IMR-90 (cell line): ENCODE measurements around the gene WNT7A. TPM values are rescaled to one million over a fixed set of nuclear protein-coding genes. Genes with fewer than 3 reads are reported as not detected.

Experiments used
- ATAC-seq: fragments of 200-7000 bp; cut with Tn5 transposase; 2 replicates; pipeline ENCODE4 v1.9.1; 2020; ENCODE audit warnings: low read depth, mild to moderate bottlenecking, moderate library complexity
- BruUV-seq: library from RNA; stranded (reverse); fragments of 400-500 nt; replicated peaks from 2 replicates; lab custom pipeline; 2021; lab: Mats Ljungman, UMichigan
- CTCF ChIA-PET: fragments of 300-600 bp; formaldehyde crosslinking; extraction: SDS; loops from one replicate; lab custom pipeline; 2021; ENCODE audit warnings: antibody characterized with exemption; lab: Yijun Ruan, JAX
- POLR2A ChIA-PET: fragments of 300-600 bp; sonication (Branson Sonifier 250); formaldehyde crosslinking; loops from one replicate; lab custom pipeline; 2022; ENCODE audit warnings: antibody characterized with exemption; ENCODE audit not compliant: unreplicated experiment; lab: Charles Lee
- DNase-seq: peaks from one replicate; pipeline ENCODE4 v3.0.0; 2013
- H2AFZ ChIP-seq: replicated peaks from 2 replicates; pipeline ENCODE3; 2013; ENCODE audit warnings: low read length, mild to moderate bottlenecking; ENCODE audit not compliant: poor library complexity
- H2AK5ac ChIP-seq: 2 replicates; pipeline ENCODE4 v1.6.1; 2013; ENCODE audit warnings: low read depth, low read length, inconsistent platforms
- H2AK9ac ChIP-seq: replicated peaks from 2 replicates; pipeline ENCODE3; 2013; ENCODE audit warnings: mild to moderate bottlenecking, low read depth, low read length, moderate library complexity; ENCODE audit not compliant: poor library complexity
- H2BK120ac ChIP-seq: 2 replicates; pipeline ENCODE4 v1.6.1; 2013; ENCODE audit warnings: low read depth, low read length, inconsistent platforms
- H2BK15ac ChIP-seq: 3 replicates; pipeline ENCODE4 v1.6.1; 2013; ENCODE audit warnings: low read depth, low read length, inconsistent platforms
- H2BK20ac ChIP-seq: 2 replicates; pipeline ENCODE4 v1.6.1; 2013; ENCODE audit warnings: low read depth, mild to moderate bottlenecking, inconsistent platforms, low read length, moderate library complexity
- H2BK5ac ChIP-seq: 2 replicates; pipeline ENCODE4 v1.6.1; 2013; ENCODE audit warnings: mild to moderate bottlenecking, low read depth, low read length, inconsistent platforms; ENCODE audit not compliant: poor library complexity, severe bottlenecking
- H3K14ac ChIP-seq: replicated peaks from 2 replicates; pipeline ENCODE4 v1.6.1; 2013; ENCODE audit warnings: low read depth, low read length, inconsistent platforms
- H3K18ac ChIP-seq: 2 replicates; pipeline ENCODE4 v1.6.1; 2013; ENCODE audit warnings: low read depth, low read length, control low read depth
- H3K23ac ChIP-seq: 2 replicates; pipeline ENCODE4 v1.6.1; 2013; ENCODE audit warnings: low read depth, low read length, inconsistent platforms
- H3K27ac ChIP-seq: 2 replicates; pipeline ENCODE4 v1.5.1; 2013; ENCODE audit warnings: mild to moderate bottlenecking, control low read depth, low read length; ENCODE audit not compliant: insufficient read depth
- H3K27me3 ChIP-seq: 2 replicates; pipeline ENCODE4 v1.6.1; 2013; ENCODE audit warnings: low read length; ENCODE audit not compliant: control insufficient read depth, insufficient read depth
- H3K36me3 ChIP-seq: 2 replicates; pipeline ENCODE4 v1.6.1; 2013; ENCODE audit warnings: low read length, mixed read lengths; ENCODE audit not compliant: control insufficient read depth, insufficient read depth
- H3K4ac ChIP-seq: 2 replicates; pipeline ENCODE4 v1.6.1; 2013; ENCODE audit warnings: low read depth, low read length, inconsistent platforms
- H3K4me1 ChIP-seq: 2 replicates; pipeline ENCODE4 v1.6.1; 2013; ENCODE audit warnings: low read length, mixed read lengths; ENCODE audit not compliant: control insufficient read depth, insufficient read depth
- H3K4me2 ChIP-seq: 2 replicates; pipeline ENCODE4 v1.6.1; 2013; ENCODE audit warnings: low read depth, mild to moderate bottlenecking, control low read depth, low read length, moderate library complexity
- H3K4me3 ChIP-seq: 2 replicates; pipeline ENCODE4 v1.5.1; 2013; ENCODE audit warnings: low read depth, mild to moderate bottlenecking, control low read depth, low read length, moderate library complexity; ENCODE audit not compliant: insufficient read depth
- H3K56ac ChIP-seq: 2 replicates; pipeline ENCODE4 v1.6.1; 2013; ENCODE audit warnings: low read length, inconsistent platforms; ENCODE audit not compliant: insufficient read depth; ENCODE audit errors: extremely low read depth
- H3K79me1 ChIP-seq, 2 experiments: 2 replicates each; pipeline ENCODE4 v1.6.1; 2013; ENCODE audit warnings: low read length in 2 of 2, inconsistent platforms in 1 of 2, low read depth in 1 of 2
- H3K9ac ChIP-seq: 2 replicates; pipeline ENCODE4 v1.6.1; 2013; ENCODE audit warnings: low read depth, low read length, control low read depth
- H3K9me1 ChIP-seq: 2 replicates; pipeline ENCODE4 v1.6.1; 2013; ENCODE audit warnings: low read length, inconsistent platforms; ENCODE audit not compliant: insufficient read depth
- H3K9me3 ChIP-seq: 2 replicates; pipeline ENCODE4 v1.6.1; 2013; ENCODE audit warnings: low read length; ENCODE audit not compliant: control insufficient read depth, insufficient read depth
- H4K20me1 ChIP-seq: 2 replicates; pipeline ENCODE4 v1.6.1; 2013; ENCODE audit warnings: low read length, inconsistent platforms; ENCODE audit not compliant: insufficient read depth
- H4K5ac ChIP-seq: 2 replicates; pipeline ENCODE4 v1.6.1; 2013; ENCODE audit warnings: mild to moderate bottlenecking, low read depth, low read length, control low read depth
- H4K8ac ChIP-seq, 2 experiments: 2 replicates each; pipeline ENCODE4 v1.6.1; 2013; ENCODE audit warnings: low read depth in 2 of 2, low read length in 2 of 2, control low read depth in 1 of 2, inconsistent platforms in 1 of 2
- H4K91ac ChIP-seq: 2 replicates; pipeline ENCODE4 v1.6.1; 2013; ENCODE audit warnings: low read depth, low read length, inconsistent platforms; ENCODE audit not compliant: insufficient read depth
- BHLHE40 ChIP-seq: fragments of 150-350 bp; IDR thresholded peaks from 2 replicates; pipeline ENCODE4 v1.6.1; 2016; ENCODE audit warnings: mild to moderate bottlenecking, low read depth, low read length
- CEBPB ChIP-seq: IDR thresholded peaks from 2 replicates; pipeline ENCODE4 v1.6.1; 2012; ENCODE audit warnings: low read depth, low read length, improper control_type of control experiment
- CHD1 ChIP-seq: IDR thresholded peaks from 2 replicates; pipeline ENCODE4 v1.6.1; 2012; ENCODE audit warnings: low read depth, low read length, improper control_type of control experiment
- CTCF ChIP-seq: conservative IDR thresholded peaks from 2 replicates; pipeline ENCODE4 v1.5.1; 2012; ENCODE audit warnings: mild to moderate bottlenecking, low read depth, low read length, improper control_type of control experiment
- ELK1 ChIP-seq: fragments of 150-350 bp; IDR thresholded peaks from 2 replicates; pipeline ENCODE4 v1.6.1; 2016; ENCODE audit warnings: low read depth, mild to moderate bottlenecking, low read length, moderate library complexity, borderline replicate concordance
- FOS ChIP-seq: fragments of 150-350 bp; IDR thresholded peaks from 2 replicates; pipeline ENCODE4 v1.6.1; 2016; ENCODE audit warnings: low read depth, low read length
- MAFK ChIP-seq: IDR thresholded peaks from 2 replicates; pipeline ENCODE4 v1.6.1; 2012; ENCODE audit warnings: low read depth, low read length, improper control_type of control experiment
- MAZ ChIP-seq: IDR thresholded peaks from 2 replicates; pipeline ENCODE4 v1.6.1; 2012; ENCODE audit warnings: low read depth, mild to moderate bottlenecking, low read length, improper control_type of control experiment, moderate library complexity, borderline replicate concordance
- MXI1 ChIP-seq: IDR thresholded peaks from 2 replicates; pipeline ENCODE4 v1.6.1; 2012; ENCODE audit warnings: low read depth, mild to moderate bottlenecking, low read length, moderate library complexity, borderline replicate concordance
- NFE2L2 ChIP-seq: fragments of 150-350 bp; IDR thresholded peaks from 2 replicates; pipeline ENCODE4 v1.6.1; 2016; ENCODE audit warnings: low read depth, mild to moderate bottlenecking, low read length
- POLR2A ChIP-seq: IDR thresholded peaks from 2 replicates; pipeline ENCODE4 v1.6.1; 2012; ENCODE audit warnings: mild to moderate bottlenecking, low read depth, low read length
- RAD21 ChIP-seq: IDR thresholded peaks from 2 replicates; pipeline ENCODE4 v1.6.1; 2012; ENCODE audit warnings: low read length, improper control_type of control experiment
- RCOR1 ChIP-seq: IDR thresholded peaks from 2 replicates; pipeline ENCODE4 v1.6.1; 2012; ENCODE audit warnings: mild to moderate bottlenecking, low read length, improper control_type of control experiment; ENCODE audit not compliant: insufficient replicate concordance
- RFX5 ChIP-seq: IDR thresholded peaks from 2 replicates; pipeline ENCODE4 v1.8.0; 2012; ENCODE audit warnings: low read depth, mild to moderate bottlenecking, low read length, moderate library complexity
- SMC3 ChIP-seq: fragments of 150-350 bp; IDR thresholded peaks from 2 replicates; pipeline ENCODE4 v1.6.1; 2016; ENCODE audit warnings: low read depth, mild to moderate bottlenecking, antibody characterized with exemption, low read length, moderate library complexity
- WGBS, 2 experiments: methylation state at CpG; one replicate each; pipeline versions ENCODE4 v1.1.5 to v1.1.7; 2013; ENCODE audit warnings: missing lambda C conversion rate in 2 of 2; ENCODE audit not compliant: insufficient read length in 1 of 2; ENCODE audit errors: extremely low coverage in 2 of 2; 5-methylcytosine and 5-hydroxymethylcytosine counted together
- dilution Hi-C: fragments of 300-500 bp; cut with HindIII; formaldehyde crosslinking; loops from one replicate; pipeline ENCODE4 v1.14.3; 2018; ENCODE audit warnings: low sequenced_read_pairs; ENCODE audit not compliant: unreplicated experiment
- in situ Hi-C: fragments of 300-500 bp; cut with MboI; formaldehyde crosslinking; loops from 3 replicates; pipeline ENCODE4 v1.14.3; 2019; ENCODE audit warnings: low sequenced_read_pairs, inconsistent platforms, mixed read lengths
- intact Hi-C: fragments of 100-400 bp; cut with micrococcal nuclease; formaldehyde crosslinking; loops from 2 replicates; pipeline ENCODE4 v1.10.0; 2022
- polyA plus RNA-seq, 3 experiments: library from polyadenylated mRNA; depleted of rRNA; stranded (reverse); fragments of >200 nt; gene quantifications; 2 replicates each; pipeline ENCODE4 v1.2.3, GENCODE V29; 2012; ENCODE audit warnings: low replicate concordance in 1 of 3
- total RNA-seq: library from RNA; depleted of rRNA; stranded (reverse); fragments of >200 nt; gene quantifications from 2 replicates; pipeline ENCODE4 v1.2.3, GENCODE V29; 2012
- TF ChIP-seq, protein P1 (sequence below): fragments of 150-350 bp; IDR thresholded peaks from 2 replicates; pipeline ENCODE4 v1.6.1; 2017; ENCODE audit warnings: mild to moderate bottlenecking, antibody characterized with exemption, low read length, low read depth

WNT7A gene
- total and polyA plus RNA-seq, 2 of the 4 experiments (the other 2 are of a cell fraction): not detected

DNA sequence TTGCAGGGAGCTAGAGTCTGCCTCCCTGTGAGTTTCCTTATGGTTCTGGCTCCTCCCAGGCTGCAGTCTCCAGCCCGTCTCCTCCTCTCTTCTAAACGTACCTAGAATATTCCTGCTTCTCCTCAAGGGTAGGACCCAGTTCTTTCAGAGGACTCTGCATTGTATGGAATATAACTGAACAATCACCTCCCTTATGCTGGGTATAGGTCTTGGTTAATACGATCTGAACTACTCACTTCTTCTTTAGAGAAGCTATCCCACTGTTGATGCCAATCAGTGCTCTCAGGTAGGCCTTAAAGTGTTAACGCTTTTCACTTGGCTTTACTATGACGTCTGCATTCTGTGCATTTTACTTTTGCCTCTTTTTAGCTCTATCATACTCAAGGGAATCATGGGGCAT, 98.5 kb downstream of the WNT7A start:
- no peak overlapping the region for H3K14ac ChIP-seq
- no peak overlapping the region for H2BK120ac ChIP-seq
- WGBS, 2 experiments: 60% methylated on average over 1 of the region's 5 CpGs; no CpG with 5 or more reads in 1 of the 2 experiments
- H4K91ac ChIP-seq: no peak overlapping the region
- intact Hi-C loops: no loop called here
- no TSS peak for BruUV-seq
- POLR2A ChIA-PET: no interaction called here
- TF ChIP-seq FOS (no peak), CHD1 (no peak), RCOR1 (no peak), ELK1 (no peak), CEBPB (no peak), RAD21 (no peak), RFX5 (no peak), CTCF (no peak), MAZ (no peak), MAFK (no peak), MXI1 (no peak), NFE2L2 (no peak), SMC3 (no peak), POLR2A (no peak), BHLHE40 (no peak)
- TF ChIP-seq, protein P1, sequence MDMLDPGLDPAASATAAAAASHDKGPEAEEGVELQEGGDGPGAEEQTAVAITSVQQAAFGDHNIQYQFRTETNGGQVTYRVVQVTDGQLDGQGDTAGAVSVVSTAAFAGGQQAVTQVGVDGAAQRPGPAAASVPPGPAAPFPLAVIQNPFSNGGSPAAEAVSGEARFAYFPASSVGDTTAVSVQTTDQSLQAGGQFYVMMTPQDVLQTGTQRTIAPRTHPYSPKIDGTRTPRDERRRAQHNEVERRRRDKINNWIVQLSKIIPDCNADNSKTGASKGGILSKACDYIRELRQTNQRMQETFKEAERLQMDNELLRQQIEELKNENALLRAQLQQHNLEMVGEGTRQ: no peak
- H4K5ac ChIP-seq: no peak overlapping the region
- no peak overlapping the region for H2BK20ac ChIP-seq
- H3K4me3 ChIP-seq: no peak overlapping the region
- no peak overlapping the region for H3K27ac ChIP-seq
- CTCF ChIA-PET: no interaction called here
- no peak overlapping the region for H3K23ac ChIP-seq
- H3K56ac ChIP-seq: no peak overlapping the region
- no peak overlapping the region for H3K18ac ChIP-seq
- H3K79me1 ChIP-seq: no peaks in the 10 kb centered on the region
- no peak overlapping the region for H2BK5ac ChIP-seq
- no peak overlapping the region for H2AFZ ChIP-seq
- H2AK5ac ChIP-seq: no peak overlapping the region
- no peak overlapping the region for H4K8ac ChIP-seq
- no peak overlapping the region for H3K9ac ChIP-seq
- in situ Hi-C loops: no loop called here
- no peak overlapping the region for H2AK9ac ChIP-seq
- no peak overlapping the region for H2BK15ac ChIP-seq
- H3K36me3 ChIP-seq: no peaks in the 10 kb centered on the region
- H3K9me3 ChIP-seq: no peaks in the 10 kb centered on the region; the same call in none of the 2 replicates
- DNase-seq: no peak
- H3K4me1 ChIP-seq: no peaks in the 10 kb centered on the region
- ATAC-seq: no peak
- no peaks in the 10 kb centered on the region for H3K27me3 ChIP-seq
- H3K4me2 ChIP-seq: no peak overlapping the region
- no peaks in the 10 kb centered on the region for H4K20me1 ChIP-seq
- dilution Hi-C loops: no loop called here
- H3K4ac ChIP-seq: no peak overlapping the region
- no peaks in the 10 kb centered on the region for H3K9me1 ChIP-seq
